PFSK-1 (cell line): ENCODE measurements around the gene HPCAL1.

Source experiments
- POLR2AphosphoS5 ChIP-seq: IDR thresholded peaks from 2 replicates; pipeline ENCODE4 v1.6.1; 2012; ENCODE audit warnings: low read depth, mild to moderate bottlenecking, control low read depth, low read length, moderate library complexity
- TAF1 ChIP-seq: IDR thresholded peaks from 2 replicates; pipeline ENCODE4 v1.6.1; 2012; ENCODE audit warnings: low read length, control low read depth, borderline replicate concordance; ENCODE audit not compliant: insufficient read depth
- TF ChIP-seq, protein P1 (sequence below), 2 experiments: IDR thresholded peaks; 2 replicates each; pipeline versions ENCODE4 v1.6.1 to v1.8.0; 2011 to 2012; ENCODE audit warnings: low read depth in 2 of 2, low read length in 2 of 2, control low read depth in 1 of 2, inconsistent platforms in 1 of 2, mild to moderate bottlenecking in 1 of 2, moderate library complexity in 1 of 2; ENCODE audit not compliant: insufficient read depth in 1 of 2

DNA sequence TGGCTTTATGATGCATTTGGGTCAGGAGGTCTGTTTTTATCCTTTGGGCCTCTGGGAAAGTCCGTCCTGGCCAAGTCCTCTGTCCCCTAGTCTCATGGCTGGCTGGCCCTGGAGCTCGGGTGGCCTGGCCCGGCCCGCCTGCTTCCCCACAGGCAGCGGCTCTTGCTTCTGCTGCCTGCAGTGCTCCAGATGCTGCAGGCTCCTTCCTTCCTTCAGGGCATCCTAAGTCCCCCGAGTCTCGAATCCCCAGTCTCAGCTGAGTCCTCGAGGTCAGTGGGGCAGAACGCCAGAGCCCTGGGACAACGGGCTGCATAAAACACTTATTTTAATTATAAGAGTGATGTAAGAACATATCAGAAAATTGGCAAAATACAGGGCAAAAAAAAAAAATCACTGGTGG is 71.2 kb downstream of the HPCAL1 start:
- no peak for TF ChIP-seq POLR2AphosphoS5
- TF ChIP-seq, protein P1, sequence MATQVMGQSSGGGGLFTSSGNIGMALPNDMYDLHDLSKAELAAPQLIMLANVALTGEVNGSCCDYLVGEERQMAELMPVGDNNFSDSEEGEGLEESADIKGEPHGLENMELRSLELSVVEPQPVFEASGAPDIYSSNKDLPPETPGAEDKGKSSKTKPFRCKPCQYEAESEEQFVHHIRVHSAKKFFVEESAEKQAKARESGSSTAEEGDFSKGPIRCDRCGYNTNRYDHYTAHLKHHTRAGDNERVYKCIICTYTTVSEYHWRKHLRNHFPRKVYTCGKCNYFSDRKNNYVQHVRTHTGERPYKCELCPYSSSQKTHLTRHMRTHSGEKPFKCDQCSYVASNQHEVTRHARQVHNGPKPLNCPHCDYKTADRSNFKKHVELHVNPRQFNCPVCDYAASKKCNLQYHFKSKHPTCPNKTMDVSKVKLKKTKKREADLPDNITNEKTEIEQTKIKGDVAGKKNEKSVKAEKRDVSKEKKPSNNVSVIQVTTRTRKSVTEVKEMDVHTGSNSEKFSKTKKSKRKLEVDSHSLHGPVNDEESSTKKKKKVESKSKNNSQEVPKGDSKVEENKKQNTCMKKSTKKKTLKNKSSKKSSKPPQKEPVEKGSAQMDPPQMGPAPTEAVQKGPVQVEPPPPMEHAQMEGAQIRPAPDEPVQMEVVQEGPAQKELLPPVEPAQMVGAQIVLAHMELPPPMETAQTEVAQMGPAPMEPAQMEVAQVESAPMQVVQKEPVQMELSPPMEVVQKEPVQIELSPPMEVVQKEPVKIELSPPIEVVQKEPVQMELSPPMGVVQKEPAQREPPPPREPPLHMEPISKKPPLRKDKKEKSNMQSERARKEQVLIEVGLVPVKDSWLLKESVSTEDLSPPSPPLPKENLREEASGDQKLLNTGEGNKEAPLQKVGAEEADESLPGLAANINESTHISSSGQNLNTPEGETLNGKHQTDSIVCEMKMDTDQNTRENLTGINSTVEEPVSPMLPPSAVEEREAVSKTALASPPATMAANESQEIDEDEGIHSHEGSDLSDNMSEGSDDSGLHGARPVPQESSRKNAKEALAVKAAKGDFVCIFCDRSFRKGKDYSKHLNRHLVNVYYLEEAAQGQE (IDR thresholded peaks at IDR 0.05; ENCODE audit: insufficient read depth in 1 of 2, low read depth in 2 of 2, low read length in 2 of 2): no peak
- no peak for TF ChIP-seq TAF1
